ENCODE results near the gene ACOXL. TPM values are rescaled to one million over a fixed set of nuclear protein-coding genes. Genes with fewer than 3 reads are reported as not detected.

Gene ACOXL
- total and polyA plus RNA-seq, 2 of the 8 experiments (the other 6 are each of a cell fraction or from before 2014, with no cell fraction given) = 11.4 to 20.6 TPM

- H3K23me2 ChIP-seq (ENCODE audit: low read depth, low read length) = peaks cover 3% of the 10 kb centered on the region; the same call in 1 of the 2 replicates
- no peaks in the 10 kb centered on the region for H3K79me1 ChIP-seq (ENCODE audit: low read depth, low read length)
- no peak overlapping the region for H3K4me2 ChIP-seq (ENCODE audit: insufficient read depth in 1 of 2, low read depth in 2 of 2, low read length in 2 of 2)
- peaks cover 2 to 4% of the 10 kb centered on the region in 2 experiments for H4K20me1 ChIP-seq (replicated peaks in 1 of 2; ENCODE audit: control insufficient read depth in 1 of 2, insufficient read depth in 2 of 2, low read length in 2 of 2)
- H2AFZ ChIP-seq (ENCODE audit: low read length) = no peak overlapping the region
- H3K14ac ChIP-seq (ENCODE audit: insufficient read length) = no peak overlapping the region
- FAIRE-seq (no peak), DNase-seq (ENCODE audit: low read depth in 1 of 2, low spot score in 2 of 2) (no peak)
- H4K5ac ChIP-seq (ENCODE audit: insufficient read length, low read depth, low read length) = no peak overlapping the region
- peaks cover 7 to 24% (median 9%) of the 10 kb centered on the region in 4 experiments; a peak in 6 of 8 replicates for H3K36me3 ChIP-seq (ENCODE audit: control insufficient read depth in 2 of 4, insufficient read depth in 4 of 4, low read length in 3 of 4)
- H4K8ac ChIP-seq (ENCODE audit: extremely low read depth, insufficient read depth, low read length) = no peak overlapping the region; the same call in 1 of the 2 replicates
- no peak overlapping the region for H2AK5ac ChIP-seq (ENCODE audit: low read depth, low read length)
- no peak overlapping the region for H2BK15ac ChIP-seq (ENCODE audit: low read length)
- H3K4me1 ChIP-seq (replicated peaks in 1 of 4; ENCODE audit: control insufficient read depth in 3 of 4, insufficient read depth in 4 of 4, low read length in 3 of 4) = peaks cover 0 to 6% (median 2%) of the 10 kb centered on the region in 4 experiments; a peak in 2 of 7 replicates
- no peak overlapping the region for H4K91ac ChIP-seq (replicated peaks; ENCODE audit: insufficient read length, low read length)
- no peak overlapping the region for H2BK120ac ChIP-seq (replicated peaks; ENCODE audit: low read depth, low read length)
- H2BK20ac ChIP-seq (ENCODE audit: low read length) = no peak overlapping the region
- H3K79me2 ChIP-seq (ENCODE audit: control insufficient read depth in 1 of 2, insufficient read depth in 2 of 2, low read length in 2 of 2) = no peaks in the 10 kb centered on the region
- H2BK5ac ChIP-seq (ENCODE audit: low read depth, low read length) = no peak overlapping the region
- H3K27me3 ChIP-seq (replicated peaks in 1 of 4; ENCODE audit: control insufficient read depth in 3 of 4, extremely low read depth in 1 of 4, insufficient read depth in 3 of 4, low read length in 3 of 4) = no peaks in the 10 kb centered on the region
- H3K23ac ChIP-seq (ENCODE audit: insufficient read length) = no peak overlapping the region
- H3K9ac ChIP-seq (replicated peaks in 1 of 4; ENCODE audit: extremely low read depth in 1 of 4, low read depth in 3 of 4, low read length in 3 of 4) = no peak overlapping the region
- 89% methylated on average over 12 of the region's 12 CpGs; no CpG with 5 or more reads in 1 of the 2 experiments for WGBS, 2 experiments (ENCODE audit: extremely low coverage in 1 of 2, insufficient coverage in 1 of 2, insufficient read length in 1 of 2, insufficient replicate concordance in 2 of 2, low coverage in 1 of 2, low lambda C conversion rate in 2 of 2, missing lambda C conversion rate in 1 of 2)
- no peak overlapping the region for H3K18ac ChIP-seq (ENCODE audit: extremely low read depth, low read length)
- no peak overlapping the region for H3K27ac ChIP-seq (ENCODE audit: low read depth, low read length)
- ChIA-PET POLR2A (ENCODE audit: partially characterized antibody) (no interaction called here), CTCF (ENCODE audit: partially characterized antibody) (interaction anchor here (0.6 to 1.5 kb wide), 2 partner anchors 14 to 64 kb away, joined by 3 to 8 read pairs; no protein-coding TSS in a partner anchor)
- H3K56ac ChIP-seq (replicated peaks; ENCODE audit: insufficient read length, low read depth, low read length) = no peak overlapping the region
- no peak overlapping the region for H3K4me3 ChIP-seq (ENCODE audit: extremely low read depth in 1 of 4, insufficient read depth in 2 of 4, low read depth in 3 of 4, low read length in 4 of 4)
- H3K4ac ChIP-seq (replicated peaks; ENCODE audit: insufficient read length, low read depth, low read length) = no peak overlapping the region
- H2BK12ac ChIP-seq (ENCODE audit: low read depth, low read length) = no peak overlapping the region
- peaks cover 0 to 7% of the 10 kb centered on the region in 2 experiments; a peak in 2 of 4 replicates for H3K9me3 ChIP-seq (ENCODE audit: insufficient read depth in 2 of 2, low read depth in 1 of 2, low read length in 1 of 2)
- TF ChIP-seq CBX8 (IDR thresholded peaks at IDR 0.05; ENCODE audit: borderline replicate concordance, low read depth, low read length) (no peak), TEAD4 (IDR thresholded peaks at IDR 0.05; ENCODE audit: low read depth, low read length) (no peak), CTBP2 (IDR thresholded peaks at IDR 0.05; ENCODE audit: borderline replicate concordance, insufficient read depth, insufficient read length, low read length) (no peak), CREB1 (IDR thresholded peaks at IDR 0.05) (no peak), NANOG (IDR thresholded peaks at IDR 0.05; ENCODE audit: insufficient read depth, low read depth, low read length, poor library complexity, severe bottlenecking) (no peak), KDM1A (IDR thresholded peaks at IDR 0.05; ENCODE audit: borderline replicate concordance, low read length) (no peak), SIN3A (conservative IDR thresholded peaks at IDR 0.05 in 1 of 2, IDR thresholded peaks at IDR 0.05 in 1 of 2; ENCODE audit: low read depth in 1 of 2, low read length in 2 of 2) (no peak), CHD2 (IDR thresholded peaks at IDR 0.05; ENCODE audit: low read length) (no peak), KDM4A (IDR thresholded peaks at IDR 0.05; ENCODE audit: low read depth, low read length, severe bottlenecking) (no peak), SAP30 (IDR thresholded peaks at IDR 0.05; ENCODE audit: insufficient read depth, insufficient replicate concordance, low read length) (no peak), TAF1 (IDR thresholded peaks at IDR 0.05; ENCODE audit: low read depth, low read length) (no peak), ASH2L (IDR thresholded peaks at IDR 0.05; ENCODE audit: low read length) (no peak), MAX (IDR thresholded peaks at IDR 0.05) (no peak), CHD1 (IDR thresholded peaks at IDR 0.05; ENCODE audit: low read depth, low read length) (no peak)
Measured at GRCh38 chr2:110807522-110807921, 75.1 kb downstream of the ACOXL start.
